CD4-positive, alpha-beta T cell treated with Interleukin-4 for 1 hour (primary cell): ENCODE measurements around the gene ADGRG6.

Experiments
- DNase-seq, 2 donors: peaks; one replicate each; pipeline ENCODE4 v3.0.0-alpha.2; 2020 to 2022

The ADGRG6 gene

GRCh38 chr6:142350309-142350708 lies 48.5 kb downstream of the ADGRG6 start:
- no peak for DNase-seq

- DNase-seq, result no peak
Observed at GRCh38 chr6:142353690-142354089, 51.9 kb downstream of the ADGRG6 start.

GRCh38 chr6:142354650-142355049 lies 52.8 kb downstream of the ADGRG6 start:
- no peak for DNase-seq

GRCh38 chr6:142355520-142356174 lies 53.8 kb downstream of the ADGRG6 start:
- DNase-seq, result no peak

GRCh38 chr6:142356201-142356883 lies 54.5 kb downstream of the ADGRG6 start:
- no peak for DNase-seq

- DNase-seq, result no peak
Observed at GRCh38 chr6:142356884-142357225, 55.0 kb downstream of the ADGRG6 start.

GRCh38 chr6:142357879-142358278 lies 56.1 kb downstream of the ADGRG6 start:
- DNase-seq, result no peak

GRCh38 chr6:142359271-142359960 lies 57.6 kb downstream of the ADGRG6 start:
- DNase-seq, result no peak

- DNase-seq, result no peak
Observed at GRCh38 chr6:142361345-142361744, 59.5 kb downstream of the ADGRG6 start.

- DNase-seq, result no peak
Observed at GRCh38 chr6:142361779-142362750, 60.3 kb downstream of the ADGRG6 start.

- no peak for DNase-seq
Observed at GRCh38 chr6:142367061-142367460, 65.3 kb downstream of the ADGRG6 start.

- no peak for DNase-seq
Observed at GRCh38 chr6:142367501-142368018, 65.8 kb downstream of the ADGRG6 start.

- no peak for DNase-seq
Observed at GRCh38 chr6:142369266-142369665, 67.5 kb downstream of the ADGRG6 start.

GRCh38 chr6:142372348-142372747 lies 70.5 kb downstream of the ADGRG6 start:
- no peak for DNase-seq

GRCh38 chr6:142373268-142374090 lies 71.7 kb downstream of the ADGRG6 start:
- no peak for DNase-seq

- no peak for DNase-seq
Observed at GRCh38 chr6:142374091-142374770, 72.4 kb downstream of the ADGRG6 start.

- no peak for DNase-seq
Observed at GRCh38 chr6:142374965-142375733, 73.3 kb downstream of the ADGRG6 start.

GRCh38 chr6:142376115-142376514 lies 74.3 kb downstream of the ADGRG6 start:
- DNase-seq, result no peak

- DNase-seq, result no peak
Observed at GRCh38 chr6:142376800-142377496, 75.1 kb downstream of the ADGRG6 start.

GRCh38 chr6:142377497-142377848 lies 75.7 kb downstream of the ADGRG6 start:
- no peak for DNase-seq
